Choroid plexus epithelial cell (primary cell): ENCODE measurements around the gene PCSK2.

ENCODE experiments used
- DNase-seq: peaks from one replicate; pipeline ENCODE4 v3.0.0-alpha.2; 2010; ENCODE audit warnings: low read depth
- H3K4me3 ChIP-seq: 2 replicates; pipeline ENCODE4 v1.5.1; 2011; ENCODE audit warnings: low read depth, mild to moderate bottlenecking, control low read depth, low read length, moderate library complexity
- TF ChIP-seq, protein P1 (sequence below): conservative IDR thresholded peaks from 2 replicates; pipeline ENCODE4 v1.5.1; 2011; ENCODE audit warnings: low read depth, mild to moderate bottlenecking, control low read depth, inconsistent platforms, low read length, moderate library complexity

Gene PCSK2

DNA sequence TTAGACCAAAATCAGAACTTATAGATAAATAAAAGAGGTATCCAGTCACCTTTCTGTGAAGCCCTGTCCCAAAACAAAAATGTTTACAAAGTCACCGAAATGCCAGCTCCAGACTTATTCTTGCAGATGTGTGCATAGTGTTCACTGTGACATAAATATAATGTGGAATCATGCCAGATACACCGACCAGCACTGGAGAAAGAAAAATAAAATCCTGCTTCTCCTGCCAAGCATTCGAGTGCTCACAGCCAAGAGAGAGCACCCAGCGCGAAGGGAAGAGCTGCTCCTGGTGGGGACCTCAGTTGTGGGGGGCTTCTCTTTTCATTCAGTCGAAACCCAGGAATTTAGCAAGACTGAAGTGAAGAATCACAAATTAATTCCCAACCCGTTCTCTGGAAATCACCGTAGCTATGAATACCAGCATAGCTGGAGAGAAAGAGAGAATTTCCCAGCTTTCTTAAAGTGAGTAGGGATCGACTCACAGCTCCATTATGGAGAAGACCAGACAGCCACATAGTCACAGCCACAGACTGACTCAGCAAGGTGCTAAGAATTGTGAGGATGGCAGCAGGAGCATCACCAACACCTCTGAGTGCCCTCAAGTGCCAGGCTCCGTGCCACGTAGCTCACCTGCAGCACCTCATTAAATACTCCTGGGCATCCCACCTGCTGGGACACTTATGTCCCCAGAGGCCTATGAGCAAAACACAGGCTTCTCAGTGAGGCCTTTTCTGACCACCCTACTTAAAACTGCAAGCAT lies 271.2 kb downstream of the PCSK2 start:
- peak; percentile 45 for DNase-seq
- H3K4me3 ChIP-seq = no peak overlapping the region
- TF ChIP-seq, protein P1, sequence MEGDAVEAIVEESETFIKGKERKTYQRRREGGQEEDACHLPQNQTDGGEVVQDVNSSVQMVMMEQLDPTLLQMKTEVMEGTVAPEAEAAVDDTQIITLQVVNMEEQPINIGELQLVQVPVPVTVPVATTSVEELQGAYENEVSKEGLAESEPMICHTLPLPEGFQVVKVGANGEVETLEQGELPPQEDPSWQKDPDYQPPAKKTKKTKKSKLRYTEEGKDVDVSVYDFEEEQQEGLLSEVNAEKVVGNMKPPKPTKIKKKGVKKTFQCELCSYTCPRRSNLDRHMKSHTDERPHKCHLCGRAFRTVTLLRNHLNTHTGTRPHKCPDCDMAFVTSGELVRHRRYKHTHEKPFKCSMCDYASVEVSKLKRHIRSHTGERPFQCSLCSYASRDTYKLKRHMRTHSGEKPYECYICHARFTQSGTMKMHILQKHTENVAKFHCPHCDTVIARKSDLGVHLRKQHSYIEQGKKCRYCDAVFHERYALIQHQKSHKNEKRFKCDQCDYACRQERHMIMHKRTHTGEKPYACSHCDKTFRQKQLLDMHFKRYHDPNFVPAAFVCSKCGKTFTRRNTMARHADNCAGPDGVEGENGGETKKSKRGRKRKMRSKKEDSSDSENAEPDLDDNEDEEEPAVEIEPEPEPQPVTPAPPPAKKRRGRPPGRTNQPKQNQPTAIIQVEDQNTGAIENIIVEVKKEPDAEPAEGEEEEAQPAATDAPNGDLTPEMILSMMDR = no peak

DNA sequence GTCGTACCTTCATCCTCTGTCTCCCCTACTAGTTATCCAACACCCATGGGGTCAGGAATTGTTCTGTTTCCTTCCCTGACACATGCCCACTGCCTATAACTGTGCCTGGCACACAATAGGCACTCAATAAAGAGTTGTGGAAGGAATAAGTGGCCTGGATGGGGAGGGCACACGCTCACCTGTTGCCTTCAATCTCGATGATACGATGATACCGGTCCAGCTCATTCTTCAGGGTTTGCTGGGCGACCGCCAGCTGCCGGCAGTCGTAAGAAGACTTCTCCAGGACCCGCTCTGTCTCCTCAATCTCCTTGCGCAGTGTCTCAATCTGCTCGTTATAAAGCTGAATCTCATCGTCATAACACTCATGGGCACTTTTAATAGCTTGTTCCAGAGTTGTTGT lies 271.8 kb downstream of the PCSK2 start:
- no peak for DNase-seq
- TF ChIP-seq, protein P1 = no peak
- no peak overlapping the region for H3K4me3 ChIP-seq

DNA sequence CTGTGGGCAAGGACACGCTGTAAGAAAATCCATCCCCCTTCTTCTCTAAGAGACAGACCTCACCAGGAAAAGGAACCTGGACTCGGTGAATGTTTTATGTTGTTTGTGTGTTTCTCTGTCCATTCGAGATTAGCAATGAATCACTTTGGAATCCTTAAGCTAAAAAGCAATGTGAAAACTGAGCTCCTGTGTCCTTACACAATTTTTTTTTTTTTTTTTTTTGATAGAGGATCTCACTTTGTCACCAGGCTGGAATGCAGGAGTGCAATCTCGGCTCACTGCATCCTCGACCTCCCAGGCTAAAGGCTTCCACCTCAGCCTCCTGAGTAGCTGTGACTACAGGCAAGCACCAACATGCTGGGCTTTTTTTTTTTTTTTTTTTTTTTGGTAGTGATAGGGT lies 272.2 kb downstream of the PCSK2 start:
- H3K4me3 ChIP-seq = no peak overlapping the region
- TF ChIP-seq, protein P1 = no peak
- peak; percentile 62 for DNase-seq

DNA sequence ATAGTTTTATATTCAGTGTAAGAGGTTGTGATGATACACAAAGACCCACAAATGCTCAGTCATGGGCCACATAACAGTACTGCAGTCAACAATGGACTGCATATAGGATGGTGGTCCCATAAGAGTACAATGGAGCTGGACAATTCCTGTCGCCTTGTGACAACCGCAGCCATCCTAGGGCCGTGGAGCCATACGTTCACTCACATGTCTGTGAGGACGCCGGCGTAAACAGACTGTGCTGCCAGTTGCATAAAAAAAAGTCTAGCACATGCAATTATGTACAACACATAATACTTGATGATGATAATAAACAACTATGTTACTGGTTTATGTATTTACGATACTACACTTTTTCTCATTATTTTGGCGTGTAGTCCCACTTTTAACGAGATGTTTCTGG lies 273.4 kb downstream of the PCSK2 start:
- no peak for DNase-seq
- no peak overlapping the region for H3K4me3 ChIP-seq
- TF ChIP-seq, protein P1 = no peak

DNA sequence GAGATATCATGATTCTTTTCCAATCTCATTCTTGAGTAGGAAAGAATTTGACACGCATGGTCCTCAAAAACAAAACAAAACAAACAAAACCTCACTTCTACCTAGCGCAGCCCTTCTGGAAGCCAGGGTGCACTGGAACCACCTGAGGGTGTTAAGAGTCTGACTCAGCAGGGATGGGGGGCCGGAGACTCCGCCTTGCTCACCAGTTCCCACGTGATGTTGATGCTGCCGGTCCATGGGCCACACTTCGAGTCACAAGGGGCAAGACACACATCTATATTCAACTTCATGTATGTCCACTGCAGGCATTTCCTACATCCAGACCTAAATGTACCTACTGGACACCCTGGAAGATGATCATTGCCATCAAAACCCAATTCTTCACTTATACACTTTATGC lies 274.0 kb downstream of the PCSK2 start:
- DNase-seq = no peak
- no peak overlapping the region for H3K4me3 ChIP-seq
- TF ChIP-seq, protein P1 = no peak

DNA sequence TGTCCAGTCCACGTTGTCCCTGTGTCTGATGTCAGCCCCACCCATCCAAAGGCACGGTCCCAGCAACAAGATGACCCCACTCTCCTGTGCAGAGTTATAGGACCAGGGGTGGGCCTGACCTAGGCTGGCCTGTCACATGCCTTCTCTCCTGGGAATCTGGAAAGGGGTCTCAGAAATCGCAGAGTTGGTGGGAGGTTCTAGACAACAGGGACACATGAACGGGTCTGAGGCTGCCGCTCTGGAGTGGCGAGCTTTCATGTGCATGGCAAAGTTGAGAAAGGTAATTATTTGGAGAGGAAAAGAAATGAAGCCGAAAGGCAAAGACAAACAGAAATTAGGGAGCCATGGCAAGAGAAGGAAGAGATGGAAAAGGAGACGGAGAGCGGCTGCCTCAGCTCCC lies 274.9 kb downstream of the PCSK2 start:
- DNase-seq = no peak
- H3K4me3 ChIP-seq = no peak overlapping the region
- TF ChIP-seq, protein P1 = no peak

DNA sequence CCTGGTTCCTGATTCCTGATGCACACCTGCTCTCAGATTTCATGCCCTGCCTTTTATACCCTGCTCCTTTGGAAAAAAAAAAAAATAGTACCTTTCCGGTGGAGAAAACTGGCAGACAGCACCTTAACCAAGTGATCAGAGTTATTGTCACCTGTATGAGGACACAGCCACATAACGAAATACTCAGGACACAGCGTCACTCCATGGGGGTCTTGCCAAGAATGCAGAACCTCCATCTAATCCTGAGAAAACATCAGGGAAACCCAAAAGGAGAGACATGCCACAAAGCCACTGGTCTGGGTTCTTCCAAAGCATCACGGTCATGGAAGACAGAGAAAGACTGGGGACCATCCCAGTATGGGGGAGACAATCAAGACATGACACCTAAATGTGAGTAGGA lies 275.3 kb downstream of the PCSK2 start:
- no peak overlapping the region for H3K4me3 ChIP-seq
- no peak for DNase-seq

More for the DNA sequence above, 275.3 kb downstream of the PCSK2 start:
- TF ChIP-seq, protein P1 = no peak
